Natural killer cell (primary cell): ENCODE results near the gene ASIC5. TPM values are rescaled to one million over a fixed set of nuclear protein-coding genes. Genes with fewer than 3 reads are reported as not detected.

ENCODE experiments used
- ATAC-seq, 3 donors: fragments of 150-1000 bp in 2 of 3; fragments of 200-7000 bp in 1 of 3; cut with Tn5 transposase; 1 replicate in 1 of 3; 2 replicates in 2 of 3; pipeline ENCODE4 v1.10.0; 2021; ENCODE audit warnings: mild to moderate bottlenecking in 2 of 3, moderate library complexity in 2 of 3
- DNase-seq, 2 donors: peaks; one replicate each; pipeline versions ENCODE4 v3.0.0 to v3.0.0-alpha.2; 2013 to 2021; ENCODE audit warnings: mixed read lengths in 1 of 2
- H3K27ac ChIP-seq: one replicate; pipeline ENCODE4 v1.5.1; 2013; ENCODE audit warnings: mild to moderate bottlenecking, low read length
- H3K27me3 ChIP-seq: one replicate; pipeline ENCODE4 v1.6.1; 2013; ENCODE audit warnings: low read length; ENCODE audit not compliant: control insufficient read depth, insufficient read depth
- H3K36me3 ChIP-seq: one replicate; pipeline ENCODE4 v1.6.1; 2013; ENCODE audit warnings: low read length; ENCODE audit not compliant: control insufficient read depth, insufficient read depth
- H3K4me1 ChIP-seq: one replicate; pipeline ENCODE4 v1.6.1; 2013; ENCODE audit warnings: low read length; ENCODE audit not compliant: control insufficient read depth, insufficient read depth
- H3K4me3 ChIP-seq: one replicate; pipeline ENCODE4 v1.5.1; 2013; ENCODE audit warnings: low read length
- H3K9me3 ChIP-seq: one replicate; pipeline ENCODE4 v1.6.1; 2013; ENCODE audit warnings: low read length; ENCODE audit not compliant: control insufficient read depth, insufficient read depth
- H3K27ac Mint-ChIP-seq, 2 donors: one replicate each; pipeline ENCODE4 v1.8.0; 2022; ENCODE audit warnings: mild to moderate bottlenecking in 2 of 2, mixed read lengths in 2 of 2, moderate library complexity in 1 of 2
- H3K27me3 Mint-ChIP-seq, 2 donors: one replicate each; pipeline ENCODE4 v1.8.0; 2022; ENCODE audit warnings: low read depth in 2 of 2, mixed read lengths in 2 of 2
- H3K36me3 Mint-ChIP-seq: one replicate; pipeline ENCODE4 v1.8.0; 2022; ENCODE audit warnings: mixed read lengths
- H3K4me1 Mint-ChIP-seq, 2 donors: one replicate each; pipeline ENCODE4 v1.8.0; 2022; ENCODE audit warnings: mixed read lengths in 2 of 2
- H3K4me3 Mint-ChIP-seq: one replicate; pipeline ENCODE4 v1.8.0; 2022; ENCODE audit warnings: mild to moderate bottlenecking, moderate library complexity, mixed read lengths
- H3K9me3 Mint-ChIP-seq, 2 donors: one replicate each; pipeline ENCODE4 v1.8.0; 2022; ENCODE audit warnings: mixed read lengths in 2 of 2
- CTCF ChIP-seq: fragments of 200-600 bp; IDR thresholded peaks from one replicate; pipeline ENCODE4 v1.8.0; 2022; ENCODE audit warnings: antibody characterized with exemption
- WGBS: methylation state at CpG from one replicate; pipeline ENCODE4 v1.1.7; 2013; ENCODE audit warnings: missing lambda C conversion rate; ENCODE audit not compliant: insufficient coverage; 5-methylcytosine and 5-hydroxymethylcytosine counted together
- intact Hi-C: fragments of 100-400 bp; cut with micrococcal nuclease; formaldehyde crosslinking; loops from one replicate; pipeline ENCODE4 v1.14.2; 2022
- total RNA-seq, 4 donors: library from RNA; stranded (reverse); fragments of 120-200 nt in 1 of 4; gene quantifications; one replicate each; pipeline versions ENCODE4 v1.2.3 to v1.2.4, GENCODE V29; 2013 to 2022

The ASIC5 gene
- total RNA-seq, 3 donors from 2014 or later (not counting 1 experiment from before 2014, with no cell fraction given) = not detected

- no peak for ATAC-seq
- intact Hi-C loops = no loop called here
- no peak overlapping the region for H3K4me3 Mint-ChIP-seq
- Histone ChIP-seq H3K27me3 (no peaks in the 10 kb centered on the region), H3K27ac (no peak overlapping the region), H3K4me1 (no peaks in the 10 kb centered on the region), H3K36me3 (no peaks in the 10 kb centered on the region), H3K4me3 (no peak overlapping the region), H3K9me3 (no peaks in the 10 kb centered on the region)
- no peaks in the 10 kb centered on the region for H3K36me3 Mint-ChIP-seq
- peaks cover 0 to 2% of the 10 kb centered on the region in 2 donors for H3K9me3 Mint-ChIP-seq
- TF ChIP-seq CTCF = no peak
- no peaks in the 10 kb centered on the region for H3K4me1 Mint-ChIP-seq
- WGBS = 61% methylated on average over 5 of the region's 6 CpGs
- DNase-seq = no peak
- H3K27ac Mint-ChIP-seq = no peak overlapping the region
- peaks cover 0 to 7% of the 10 kb centered on the region in 2 donors for H3K27me3 Mint-ChIP-seq
Observed at GRCh38 chr4:155854582-155855226, 11.4 kb downstream of the ASIC5 start.

GRCh38 chr4:155853189-155853588 is 12.9 kb downstream of the ASIC5 start:
- no peak overlapping the region for H3K27ac Mint-ChIP-seq
- no peak for DNase-seq
- H3K36me3 ChIP-seq = no peaks in the 10 kb centered on the region
- no peak for ATAC-seq
- no peak overlapping the region for H3K27ac ChIP-seq
- no peaks in the 10 kb centered on the region for H3K9me3 ChIP-seq
- no peaks in the 10 kb centered on the region for H3K4me1 ChIP-seq
- 100% methylated on average over 1 of the region's 3 CpGs for WGBS
- H3K9me3 Mint-ChIP-seq = peaks cover 0 to 2% of the 10 kb centered on the region in 2 donors
- no peak overlapping the region for H3K4me3 Mint-ChIP-seq
- H3K4me1 Mint-ChIP-seq = no peaks in the 10 kb centered on the region
- no peak overlapping the region for H3K4me3 ChIP-seq
- intact Hi-C loops = no loop called here
- peaks cover 0 to 1% of the 10 kb centered on the region in 2 donors for H3K27me3 Mint-ChIP-seq
- H3K36me3 Mint-ChIP-seq = no peaks in the 10 kb centered on the region
- TF ChIP-seq CTCF = no peak
- H3K27me3 ChIP-seq = no peaks in the 10 kb centered on the region

- Mint-ChIP-seq H3K4me1 (no peaks in the 10 kb centered on the region), H3K36me3 (no peaks in the 10 kb centered on the region), H3K27me3 (no peaks in the 10 kb centered on the region), H3K9me3 (no peaks in the 10 kb centered on the region), H3K27ac (no peak overlapping the region), H3K4me3 (no peak overlapping the region)
- no peak overlapping the region for H3K27ac ChIP-seq
- H3K4me3 ChIP-seq = no peak overlapping the region
- intact Hi-C loops = no loop called here
- DNase-seq (no peak), ATAC-seq (no peak)
- WGBS = 85% methylated on average over 4 of the region's 4 CpGs
- no peak for TF ChIP-seq CTCF
- H3K27me3 ChIP-seq = no peaks in the 10 kb centered on the region
- no peaks in the 10 kb centered on the region for H3K4me1 ChIP-seq
- H3K9me3 ChIP-seq = no peaks in the 10 kb centered on the region
- H3K36me3 ChIP-seq = no peaks in the 10 kb centered on the region
Observed at GRCh38 chr4:155849042-155849441, 17.0 kb downstream of the ASIC5 start.

- Histone ChIP-seq H3K9me3 (no peaks in the 10 kb centered on the region), H3K27ac (no peak overlapping the region), H3K4me3 (no peak overlapping the region), H3K4me1 (no peaks in the 10 kb centered on the region), H3K36me3 (no peaks in the 10 kb centered on the region), H3K27me3 (no peaks in the 10 kb centered on the region)
- ATAC-seq (no peak), DNase-seq (no peak)
- Mint-ChIP-seq H3K27me3 (no peaks in the 10 kb centered on the region), H3K27ac (no peak overlapping the region), H3K9me3 (no peaks in the 10 kb centered on the region), H3K36me3 (no peaks in the 10 kb centered on the region), H3K4me1 (no peaks in the 10 kb centered on the region), H3K4me3 (no peak overlapping the region)
- intact Hi-C loops = no loop called here
- no peak for TF ChIP-seq CTCF
Observed at GRCh38 chr4:155846929-155847328, 19.1 kb downstream of the ASIC5 start.
